IPS-20b (cell line): ENCODE data around the gene PLEK2.
A peak's percentile ranks its signal among the peaks of the same experiment; 100 is the strongest.
"Not testable (repeated sequence)": the region's sequence is repeated elsewhere in the genome, so short reads cannot be mapped to it uniquely, and the experiment has no call there.

ENCODE experiments used
- H3K27ac ChIP-seq: one replicate; pipeline ENCODE4 v1.5.1; 2013; ENCODE audit warnings: low read length
- H3K27me3 ChIP-seq: 2 replicates; pipeline ENCODE4 v1.6.1; 2013; ENCODE audit warnings: mild to moderate bottlenecking, low read length, inconsistent platforms; ENCODE audit not compliant: insufficient read depth
- H3K36me3 ChIP-seq: 2 replicates; pipeline ENCODE4 v1.6.1; 2013; ENCODE audit warnings: low read depth, mild to moderate bottlenecking, inconsistent platforms, low read length, moderate library complexity; ENCODE audit not compliant: insufficient read depth
- H3K4me1 ChIP-seq: 2 replicates; pipeline ENCODE4 v1.6.1; 2013; ENCODE audit warnings: mild to moderate bottlenecking, control low read depth, inconsistent platforms, low read length, moderate library complexity; ENCODE audit not compliant: insufficient read depth
- H3K4me3 ChIP-seq: 2 replicates; pipeline ENCODE4 v1.5.1; 2013; ENCODE audit warnings: mild to moderate bottlenecking, low read length, inconsistent platforms
- H3K9ac ChIP-seq: 2 replicates; pipeline ENCODE4 v1.6.1; 2013; ENCODE audit warnings: low read depth, mild to moderate bottlenecking, inconsistent platforms, low read length, moderate library complexity
- H3K9me3 ChIP-seq: 2 replicates; pipeline ENCODE4 v1.6.1; 2013; ENCODE audit warnings: mild to moderate bottlenecking, low read depth, low read length, inconsistent platforms; ENCODE audit not compliant: insufficient read depth

PLEK2 gene

DNA sequence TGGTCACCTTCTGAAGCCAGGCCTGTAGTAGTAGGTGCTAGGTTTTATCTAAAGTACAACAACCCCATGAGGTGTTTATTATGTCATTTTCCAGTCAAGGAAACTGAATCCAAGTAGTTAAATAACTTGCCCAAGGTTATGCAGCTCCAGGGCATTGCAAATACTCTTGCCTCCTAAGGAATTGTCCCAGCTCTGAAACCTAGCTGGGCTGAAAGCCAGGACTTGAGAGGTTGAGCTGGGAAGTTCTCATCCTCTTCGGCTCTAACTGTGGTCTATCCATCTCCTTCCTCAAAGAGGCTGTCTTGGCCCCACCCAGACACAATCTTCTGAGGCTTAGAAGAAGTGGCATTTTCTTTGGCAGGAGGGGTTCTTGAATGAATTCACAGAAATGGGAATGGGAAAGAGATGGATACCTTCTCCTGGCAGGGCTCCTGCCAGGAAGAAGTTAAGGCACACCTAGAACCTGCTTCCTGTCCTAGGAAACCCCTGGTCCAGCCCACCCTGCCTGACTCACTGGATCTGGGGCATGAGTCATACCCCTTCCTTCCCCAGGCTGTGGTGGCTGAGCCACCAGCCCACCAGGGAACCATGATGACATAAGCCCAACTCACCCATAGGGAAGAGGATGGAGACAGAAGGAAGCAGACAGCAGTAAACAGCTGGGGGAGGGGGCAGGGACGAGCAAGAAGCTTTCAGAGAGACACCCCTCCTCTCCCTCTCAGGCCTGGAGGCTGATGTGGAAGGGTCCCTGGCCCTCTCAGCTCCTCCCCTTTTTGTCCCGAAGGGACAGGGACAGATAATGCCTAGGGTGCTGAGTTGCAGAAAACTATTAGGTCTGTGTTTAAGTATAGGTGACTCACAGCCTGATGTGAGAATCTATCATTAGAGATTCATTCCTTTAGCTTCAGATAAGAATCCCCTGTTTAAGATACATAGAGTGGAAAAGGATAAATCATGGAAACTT, 2.1 kb upstream of the PLEK2 start:
- Histone ChIP-seq H3K27me3 (peaks cover 24% of the 10 kb centered on the region; the same call in 1 of the 2 replicates), H3K9ac (no peak overlapping the region), H3K4me3 (no peak overlapping the region), H3K36me3 (no peaks in the 10 kb centered on the region), H3K4me1 (0 out of 2 replicates have a peak, but pooled peaks cover 3% of the 10 kb centered on the region), H3K27ac (no peak overlapping the region), H3K9me3 (no peaks in the 10 kb centered on the region)

DNA sequence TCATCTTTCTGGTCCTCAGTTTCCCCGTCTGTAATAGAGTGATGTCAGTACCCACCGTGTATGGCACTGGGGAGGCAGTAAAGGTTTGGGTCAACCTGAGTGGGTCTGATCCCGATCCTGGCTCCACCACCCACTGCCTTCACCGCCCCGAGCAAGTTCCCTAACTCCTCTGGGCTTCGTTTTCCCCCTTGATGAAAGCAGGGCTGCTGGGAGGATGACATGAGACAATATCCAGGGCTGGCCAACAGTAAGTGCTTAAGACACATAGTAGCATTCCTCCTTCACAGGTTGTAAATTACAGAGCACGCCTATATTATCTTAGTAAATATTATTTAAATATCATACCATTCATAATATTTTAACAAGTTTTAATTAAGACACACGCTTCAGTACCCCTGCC, 595 bp downstream of the PLEK2 start:
- Histone ChIP-seq H3K36me3 (no peaks in the 10 kb centered on the region), H3K27me3 (peaks cover 24% of the 10 kb centered on the region; the same call in 1 of the 2 replicates), H3K27ac (no peak overlapping the region), H3K9ac (no peak overlapping the region), H3K4me1 (0 out of 2 replicates have a peak, but pooled peaks cover 3% of the 10 kb centered on the region), H3K9me3 (no peaks in the 10 kb centered on the region), H3K4me3 (peak overlapping the region; percentile 43; the same call in 1 of the 2 replicates)

DNA sequence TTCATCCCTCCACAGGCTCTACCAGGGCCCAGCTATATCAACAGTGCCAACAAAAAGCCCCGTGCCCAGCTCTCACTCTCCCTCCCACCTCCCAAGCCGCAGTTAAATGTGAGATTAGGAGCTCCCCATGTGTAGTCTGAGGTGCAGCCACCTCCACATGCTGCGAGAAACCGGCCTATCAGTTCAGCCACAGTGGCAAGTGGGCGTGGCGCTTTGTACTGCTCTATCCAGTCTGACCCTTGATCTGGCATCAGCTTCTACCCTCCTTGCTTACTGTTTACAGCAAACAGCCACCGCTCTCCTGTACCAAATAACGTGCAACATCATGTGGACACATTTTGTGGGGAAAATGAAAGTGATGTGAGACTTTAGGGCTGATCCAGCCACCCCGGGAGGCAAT, 1.7 kb downstream of the PLEK2 start:
- no peak overlapping the region for H3K9ac ChIP-seq
- H3K4me1 ChIP-seq, result 0 out of 2 replicates have a peak, but pooled peaks cover 3% of the 10 kb centered on the region
- H3K27ac ChIP-seq, result no peak overlapping the region
- no peaks in the 10 kb centered on the region for H3K36me3 ChIP-seq
- no peak overlapping the region for H3K4me3 ChIP-seq
- H3K27me3 ChIP-seq, result peaks cover 24% of the 10 kb centered on the region; the same call in 1 of the 2 replicates
- H3K9me3 ChIP-seq, result no peaks in the 10 kb centered on the region

DNA sequence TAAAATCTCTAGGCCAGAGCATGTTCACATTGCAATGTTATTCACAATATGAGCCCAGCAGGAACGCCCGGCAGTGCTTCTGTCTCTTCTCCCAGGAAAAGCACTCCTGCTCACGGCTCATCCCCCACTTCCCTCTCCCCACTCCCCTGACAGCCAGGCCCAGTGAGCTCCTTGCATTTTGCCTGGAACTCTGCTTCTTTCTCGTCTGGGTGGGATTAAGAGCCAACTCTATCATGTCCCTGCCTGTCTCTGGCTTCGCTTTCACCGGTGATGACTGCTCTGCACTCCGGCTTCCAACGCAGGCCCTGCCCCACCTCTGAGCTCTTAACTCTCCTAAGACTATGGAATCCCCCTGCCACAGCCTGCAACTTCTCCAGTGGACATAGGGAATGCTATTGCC, 2.5 kb downstream of the PLEK2 start:
- no peak overlapping the region; the same call in 1 of the 2 replicates for H3K9ac ChIP-seq
- H3K4me3 ChIP-seq, result no peak overlapping the region
- no peaks in the 10 kb centered on the region for H3K9me3 ChIP-seq
- H3K4me1 ChIP-seq, result 0 out of 2 replicates have a peak, but pooled peaks cover 3% of the 10 kb centered on the region
- peaks cover 24% of the 10 kb centered on the region; the same call in 1 of the 2 replicates for H3K27me3 ChIP-seq
- H3K36me3 ChIP-seq, result no peaks in the 10 kb centered on the region
- no peak overlapping the region for H3K27ac ChIP-seq

DNA sequence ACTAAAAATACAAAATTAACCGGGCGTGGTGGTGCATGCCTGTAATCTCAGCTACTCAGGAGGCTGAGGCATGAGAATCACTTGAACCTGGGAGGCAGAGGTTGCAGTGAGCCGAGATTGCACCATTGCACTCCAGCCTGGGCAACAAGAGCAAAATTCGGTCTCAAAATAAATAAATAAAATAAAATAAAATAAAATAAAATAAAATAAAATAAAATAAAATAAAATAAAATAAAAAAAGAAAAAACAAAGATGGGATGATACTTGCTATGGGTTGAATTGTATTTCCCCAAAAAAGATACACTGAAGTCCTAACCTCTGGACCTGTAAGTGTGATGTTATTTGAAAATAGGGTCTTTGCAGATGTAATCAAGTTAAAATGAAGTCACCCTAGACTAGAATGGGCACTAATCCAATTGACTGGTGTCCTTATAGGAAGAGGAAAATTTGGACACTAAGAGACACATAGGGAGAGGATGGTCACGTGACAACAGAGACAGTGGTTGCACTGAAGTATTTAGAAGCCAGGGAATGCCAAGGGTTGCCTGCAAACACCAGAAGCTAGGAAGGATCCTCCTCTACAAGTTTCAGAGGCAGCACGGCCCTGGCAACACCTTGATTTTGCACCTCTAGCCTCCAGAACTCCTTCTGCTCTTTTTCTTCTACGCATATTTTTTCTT, 3.7 kb downstream of the PLEK2 start:
- not testable (repeated sequence) for H3K27ac ChIP-seq, H3K4me1 ChIP-seq, H3K36me3 ChIP-seq, H3K4me3 ChIP-seq, H3K9ac ChIP-seq, H3K9me3 ChIP-seq
- peaks cover 24% of the 10 kb centered on the region; the same call in 1 of the 2 replicates for H3K27me3 ChIP-seq

DNA sequence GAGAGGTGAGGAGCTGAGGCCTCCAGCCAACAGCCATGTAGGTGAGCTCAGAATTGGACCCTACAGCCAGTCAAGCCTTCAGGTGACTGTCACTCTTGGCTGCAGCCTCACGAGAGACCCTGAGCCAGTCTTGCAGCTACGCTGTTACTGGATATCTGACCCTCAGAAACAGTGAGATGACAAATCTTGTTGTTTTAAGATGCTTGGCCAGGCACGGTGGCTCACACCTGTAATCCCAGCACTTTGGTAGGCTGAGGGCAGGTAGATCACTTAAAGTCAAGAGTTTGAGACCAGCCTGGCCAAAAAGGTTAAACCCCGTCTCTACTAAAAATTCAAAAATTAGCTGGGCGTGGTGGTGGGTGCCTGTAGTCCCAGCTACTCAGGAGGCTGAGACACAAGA, 6.2 kb downstream of the PLEK2 start:
- Histone ChIP-seq H3K27me3 (peaks cover under 1% of the 10 kb centered on the region; the same call in 1 of the 2 replicates), H3K27ac (no peak overlapping the region)

DNA sequence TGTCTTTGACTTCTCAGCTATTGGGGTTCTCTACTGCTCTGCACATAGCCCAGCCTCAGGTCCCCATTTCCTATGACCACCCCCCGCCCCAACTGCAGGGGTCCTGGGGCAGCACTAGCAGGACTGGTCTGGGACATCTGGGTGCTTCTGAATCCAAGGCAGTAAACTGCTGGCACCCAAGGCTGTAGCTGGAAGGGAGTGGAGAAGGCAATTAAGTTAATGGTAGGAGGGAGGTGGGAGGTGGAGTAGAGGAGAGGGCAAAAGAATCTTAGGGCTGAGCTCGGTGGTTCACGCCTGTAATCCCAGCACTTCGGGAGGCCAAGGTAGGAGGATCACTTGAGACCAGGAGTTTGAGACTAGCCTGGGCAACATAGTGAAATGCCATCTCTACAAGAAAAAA, 11.5 kb downstream of the PLEK2 start:
- Histone ChIP-seq H3K27me3 (no peaks in the 10 kb centered on the region), H3K27ac (no peak overlapping the region), H3K4me3 (no peak overlapping the region), H3K36me3 (no peaks in the 10 kb centered on the region), H3K9ac (no peak overlapping the region), H3K9me3 (no peaks in the 10 kb centered on the region), H3K4me1 (no peaks in the 10 kb centered on the region)

More for the DNA sequence above, 6.2 kb downstream of the PLEK2 start:
- Histone ChIP-seq H3K9me3 (no peaks in the 10 kb centered on the region), H3K9ac (no peak overlapping the region), H3K36me3 (no peaks in the 10 kb centered on the region), H3K4me3 (no peak overlapping the region), H3K4me1 (no peaks in the 10 kb centered on the region)

DNA sequence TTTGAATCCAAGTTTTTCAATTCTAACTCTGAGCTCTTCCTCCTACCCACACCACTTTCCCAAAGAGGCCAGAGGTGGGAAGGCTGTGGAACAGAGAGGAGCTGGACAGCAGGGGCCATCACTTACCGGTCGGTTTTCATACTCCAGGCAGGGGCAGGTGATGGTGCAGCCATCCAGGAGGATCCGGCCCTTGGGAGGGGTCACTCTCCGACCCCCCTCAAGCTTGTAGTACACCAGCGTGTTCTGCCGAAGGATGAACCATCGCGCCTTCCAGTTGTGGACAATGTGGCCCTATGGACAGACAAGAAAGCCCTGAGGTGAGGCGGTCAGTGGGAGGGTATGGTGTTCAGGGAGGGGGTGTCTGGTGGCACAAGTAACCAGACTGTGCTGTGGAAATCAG, 14.4 kb downstream of the PLEK2 start:
- no peaks in the 10 kb centered on the region for H3K9me3 ChIP-seq
- no peaks in the 10 kb centered on the region for H3K4me1 ChIP-seq
- no peaks in the 10 kb centered on the region for H3K36me3 ChIP-seq
- H3K9ac ChIP-seq, result no peak overlapping the region
- no peak overlapping the region for H3K27ac ChIP-seq
- no peak overlapping the region for H3K4me3 ChIP-seq
- no peaks in the 10 kb centered on the region for H3K27me3 ChIP-seq

DNA sequence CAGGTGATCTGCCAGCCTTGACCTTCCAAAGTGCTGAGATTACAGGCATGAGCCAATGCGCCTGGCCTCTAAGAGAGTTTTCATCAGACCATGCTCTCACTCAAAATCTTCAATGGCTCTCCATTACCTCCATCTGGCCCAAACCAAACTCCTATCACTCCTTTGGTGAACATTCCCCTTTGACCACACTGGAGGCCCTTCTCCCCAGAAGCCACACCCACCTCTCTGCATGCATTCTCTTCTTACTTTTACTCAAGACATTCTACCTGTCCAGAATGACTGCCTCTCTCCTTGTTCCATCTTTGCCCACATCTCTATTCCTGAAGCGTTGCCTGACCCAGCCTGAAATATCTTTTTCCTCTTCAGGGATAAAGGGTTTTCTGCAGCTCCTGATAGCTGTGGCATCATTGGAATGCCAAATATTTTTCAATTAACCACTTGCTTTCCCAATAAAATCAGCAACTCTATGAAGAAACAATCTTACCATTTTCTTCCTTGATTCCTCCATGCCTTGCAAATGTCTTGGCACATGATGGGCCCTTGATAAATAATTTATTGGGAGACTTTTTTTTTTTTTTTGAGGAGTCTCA, 15.5 kb downstream of the PLEK2 start:
- no peaks in the 10 kb centered on the region for H3K36me3 ChIP-seq
- H3K4me1 ChIP-seq, result no peaks in the 10 kb centered on the region
- no peaks in the 10 kb centered on the region for H3K27me3 ChIP-seq

DNA sequence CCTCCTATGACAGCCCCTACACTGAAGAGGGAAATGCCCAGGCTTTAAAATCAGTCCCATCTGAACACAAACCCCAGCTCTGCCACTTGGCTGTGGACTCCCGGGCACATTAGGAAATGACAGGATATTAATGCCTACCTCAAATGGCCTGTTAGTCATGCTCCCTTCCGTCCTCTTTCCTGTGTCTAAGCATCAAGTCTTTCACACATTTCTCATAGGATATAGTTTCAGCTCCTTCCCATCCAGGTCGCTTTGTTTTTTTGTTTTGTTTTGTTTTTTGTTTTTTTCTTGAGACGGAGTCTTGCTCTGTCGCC, 16.1 kb downstream of the PLEK2 start:
- H3K27me3 ChIP-seq, result no peaks in the 10 kb centered on the region
- H3K9me3 ChIP-seq, result no peaks in the 10 kb centered on the region
- no peaks in the 10 kb centered on the region for H3K36me3 ChIP-seq
- no peak overlapping the region for H3K27ac ChIP-seq
- H3K9ac ChIP-seq, result no peak overlapping the region
- no peaks in the 10 kb centered on the region for H3K4me1 ChIP-seq
- H3K4me3 ChIP-seq, result no peak overlapping the region

More for the DNA sequence above, 15.5 kb downstream of the PLEK2 start:
- H3K9me3 ChIP-seq, result no peaks in the 10 kb centered on the region
- H3K9ac ChIP-seq, result no peak overlapping the region
- H3K27ac ChIP-seq, result no peak overlapping the region
- H3K4me3 ChIP-seq, result no peak overlapping the region

DNA sequence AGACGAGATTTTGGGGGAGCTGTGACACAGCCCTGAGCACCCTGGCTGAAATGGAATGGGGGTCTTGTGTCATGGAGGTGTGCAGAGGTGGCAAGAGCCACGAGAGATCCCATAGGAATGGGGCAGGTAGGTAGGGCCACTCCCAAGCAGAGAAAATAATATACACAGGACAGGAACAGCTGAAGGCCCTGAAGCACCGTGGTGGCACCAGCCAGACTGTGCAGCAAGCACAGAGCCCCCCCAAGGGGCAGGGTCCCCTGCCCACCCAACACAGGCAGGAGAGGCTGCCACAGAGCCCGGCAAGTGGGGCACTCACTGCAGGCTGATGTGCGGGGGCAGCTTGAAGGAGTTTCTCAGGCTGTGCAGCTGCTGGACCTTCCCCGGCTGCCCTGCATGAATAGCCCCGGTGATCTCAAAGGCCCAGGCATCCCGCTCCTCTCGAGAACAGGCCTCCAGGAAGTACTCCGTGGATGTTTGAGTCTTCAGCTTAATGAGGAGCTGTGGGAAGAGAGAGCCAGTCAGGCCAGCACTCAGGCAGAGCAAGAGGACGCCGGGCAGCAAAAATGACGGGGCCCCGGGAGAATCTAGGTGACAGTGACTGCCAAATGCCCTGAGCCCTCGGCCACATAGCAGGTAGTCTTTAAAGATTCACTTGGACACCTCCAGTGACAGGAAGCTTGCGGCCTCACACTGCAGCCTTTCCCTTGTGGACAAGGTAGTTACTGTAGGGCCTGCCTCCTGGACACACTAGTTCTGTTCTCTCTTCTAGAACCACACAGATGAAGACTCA, 16.7 kb downstream of the PLEK2 start:
- no peaks in the 10 kb centered on the region for H3K36me3 ChIP-seq
- no peak overlapping the region for H3K4me3 ChIP-seq
- no peaks in the 10 kb centered on the region for H3K4me1 ChIP-seq

More for the DNA sequence above, 16.7 kb downstream of the PLEK2 start:
- Histone ChIP-seq H3K9ac (no peak overlapping the region), H3K9me3 (no peaks in the 10 kb centered on the region), H3K27ac (no peak overlapping the region), H3K27me3 (no peaks in the 10 kb centered on the region)
